SH-SY5Y (cell line): Measurements from ENCODE around the gene SMYD3.

ENCODE experiments used
- GATA2 ChIP-seq: IDR thresholded peaks from 2 replicates; pipeline ENCODE4 v1.6.1; 2011; ENCODE audit warnings: mild to moderate bottlenecking, low read depth, low read length
- GATA3 ChIP-seq: IDR thresholded peaks from 2 replicates; pipeline ENCODE4 v1.6.1; 2011; ENCODE audit warnings: low read depth, mild to moderate bottlenecking, low read length, moderate library complexity

DNA sequence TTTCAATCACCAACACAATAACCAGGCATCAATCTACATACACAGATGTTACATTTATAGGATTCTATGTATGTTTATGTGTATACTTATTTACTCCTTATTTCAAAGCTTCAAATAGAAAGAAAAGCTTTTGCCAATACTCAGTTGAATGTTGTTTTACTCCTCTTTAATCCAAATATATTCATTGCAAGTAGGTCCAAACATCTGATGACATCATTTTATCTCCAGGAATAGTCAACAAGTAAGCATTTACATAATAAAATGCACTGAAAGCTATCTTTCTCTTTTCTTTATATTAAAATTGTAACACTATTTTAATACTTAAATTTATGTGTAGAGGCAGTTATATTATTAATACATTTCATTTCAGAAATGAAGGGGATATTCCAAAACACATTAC is 380.5 kb downstream of the SMYD3 start:
- TF ChIP-seq GATA2 (no peak), GATA3 (no peak)
